DOHH2 (cell line): Measurements from ENCODE around the gene SORBS2.

Experiments
- H3F3A ChIP-seq: fragments of 200-600 bp; sonication (generic), shearing (Covaris generic); 2 replicates; pipeline ENCODE4 v1.6.0; 2016; ENCODE audit warnings: antibody characterized with exemption, mild to moderate bottlenecking; ENCODE audit not compliant: control insufficient read depth, insufficient read depth
- H3K27ac ChIP-seq: fragments of 200-600 bp; sonication (generic); 2 replicates; pipeline ENCODE4 v1.5.1; 2014; ENCODE audit warnings: low read depth, mild to moderate bottlenecking, low read length, moderate library complexity
- H3K27me3 ChIP-seq: fragments of 200-600 bp; sonication (generic); 2 replicates; pipeline ENCODE4 v1.6.1; 2014; ENCODE audit warnings: mild to moderate bottlenecking, low read length, mixed read lengths; ENCODE audit not compliant: control insufficient read depth
- H3K36me3 ChIP-seq: fragments of 200-600 bp; sonication (generic); 2 replicates; pipeline ENCODE4 v1.6.1; 2014; ENCODE audit warnings: mild to moderate bottlenecking, low read length, moderate library complexity, mixed read lengths; ENCODE audit not compliant: control insufficient read depth
- H3K4me1 ChIP-seq: fragments of 200-600 bp; sonication (generic); 2 replicates; pipeline ENCODE4 v1.6.1; 2014; ENCODE audit warnings: mild to moderate bottlenecking, low read length, mixed read lengths; ENCODE audit not compliant: control insufficient read depth
- H3K4me2 ChIP-seq: fragments of 200-600 bp; sonication (generic); 2 replicates; pipeline ENCODE4 v1.6.0; 2014; ENCODE audit warnings: mild to moderate bottlenecking, low read length, moderate library complexity
- H3K4me3 ChIP-seq: fragments of 200-600 bp; sonication (generic); 2 replicates; pipeline ENCODE4 v1.5.1; 2014; ENCODE audit warnings: mild to moderate bottlenecking, low read length, mixed read lengths
- H3K79me2 ChIP-seq: fragments of 200-600 bp; sonication (generic); 2 replicates; pipeline ENCODE4 v1.6.1; 2014; ENCODE audit warnings: mild to moderate bottlenecking, low read length, mixed read lengths; ENCODE audit not compliant: control insufficient read depth
- H3K9me2 ChIP-seq: fragments of 200-600 bp; sonication (generic); replicated peaks from 2 replicates; pipeline ENCODE4 v1.6.1; 2014; ENCODE audit warnings: mild to moderate bottlenecking, low read length, mixed read lengths; ENCODE audit not compliant: control insufficient read depth
- H3K9me3 ChIP-seq: fragments of 200-600 bp; sonication (generic); 2 replicates; pipeline ENCODE4 v1.6.1; 2014; ENCODE audit warnings: antibody characterized with exemption, low read length, mixed read lengths; ENCODE audit not compliant: control insufficient read depth, insufficient read depth
- H4K20me1 ChIP-seq: fragments of 200-600 bp; sonication (generic); 2 replicates; pipeline ENCODE4 v1.6.0; 2014; ENCODE audit warnings: low read depth, mild to moderate bottlenecking, antibody characterized with exemption, low read length, moderate library complexity; ENCODE audit not compliant: control insufficient read depth, insufficient read depth
- CTCF ChIP-seq: fragments of 200-600 bp; sonication (generic); IDR thresholded peaks from one replicate; pipeline ENCODE4 v1.5.1; 2014; ENCODE audit warnings: antibody characterized with exemption, mild to moderate bottlenecking, low read depth, low read length; ENCODE audit not compliant: poor library complexity, severe bottlenecking
- EZH2phosphoT487 ChIP-seq: fragments of 200-600 bp; sonication (generic); IDR thresholded peaks from 2 replicates; pipeline ENCODE4 v1.6.1; 2017; ENCODE audit warnings: borderline replicate concordance, mild to moderate bottlenecking, antibody characterized with exemption, low read length, moderate library complexity, mixed read lengths

The SORBS2 gene

GRCh38 chr4:185683222-185683621 is 128.8 kb downstream of the SORBS2 start:
- no peak overlapping the region for H3K27ac ChIP-seq
- H3F3A ChIP-seq: no peaks in the 10 kb centered on the region
- no peaks in the 10 kb centered on the region for H3K27me3 ChIP-seq
- no peak overlapping the region for H3K4me2 ChIP-seq
- no peak overlapping the region for H3K4me3 ChIP-seq
- no peaks in the 10 kb centered on the region for H3K36me3 ChIP-seq
- no peaks in the 10 kb centered on the region for H3K9me3 ChIP-seq
- H3K4me1 ChIP-seq: no peaks in the 10 kb centered on the region
- H3K79me2 ChIP-seq: no peaks in the 10 kb centered on the region
- no peaks in the 10 kb centered on the region for H3K9me2 ChIP-seq
- TF ChIP-seq CTCF: no peak
- no peak for TF ChIP-seq EZH2phosphoT487
- no peaks in the 10 kb centered on the region for H4K20me1 ChIP-seq

DNA sequence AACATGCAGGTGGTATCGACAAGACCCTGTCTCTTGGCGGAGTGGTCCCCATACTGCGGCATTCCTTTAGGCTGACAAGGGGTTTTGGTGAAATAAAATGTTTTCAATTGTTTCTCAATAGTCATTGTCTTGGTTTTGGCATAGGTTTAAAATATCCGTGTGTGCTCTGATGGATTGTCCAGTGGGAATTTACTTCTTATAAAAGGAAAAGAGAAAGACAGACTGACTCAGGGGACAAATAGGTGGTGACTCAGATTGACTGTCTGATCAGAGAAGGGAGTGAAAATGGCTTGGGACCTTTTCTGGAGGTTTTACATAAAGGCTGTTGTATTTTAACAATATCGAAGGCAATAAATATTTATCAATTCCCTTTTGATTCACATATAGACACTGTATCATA is 129.8 kb downstream of the SORBS2 start:
- no peak overlapping the region for H3K27ac ChIP-seq
- H3K4me1 ChIP-seq: no peaks in the 10 kb centered on the region
- no peaks in the 10 kb centered on the region for H3K79me2 ChIP-seq
- H3K4me2 ChIP-seq: no peak overlapping the region
- no peak overlapping the region for H3K4me3 ChIP-seq
- H3K36me3 ChIP-seq: no peaks in the 10 kb centered on the region
- no peaks in the 10 kb centered on the region for H3K9me3 ChIP-seq
- no peak for TF ChIP-seq CTCF
- no peak for TF ChIP-seq EZH2phosphoT487
- H3F3A ChIP-seq: no peaks in the 10 kb centered on the region
- no peaks in the 10 kb centered on the region for H3K9me2 ChIP-seq
- no peaks in the 10 kb centered on the region for H4K20me1 ChIP-seq
- H3K27me3 ChIP-seq: no peaks in the 10 kb centered on the region

DNA sequence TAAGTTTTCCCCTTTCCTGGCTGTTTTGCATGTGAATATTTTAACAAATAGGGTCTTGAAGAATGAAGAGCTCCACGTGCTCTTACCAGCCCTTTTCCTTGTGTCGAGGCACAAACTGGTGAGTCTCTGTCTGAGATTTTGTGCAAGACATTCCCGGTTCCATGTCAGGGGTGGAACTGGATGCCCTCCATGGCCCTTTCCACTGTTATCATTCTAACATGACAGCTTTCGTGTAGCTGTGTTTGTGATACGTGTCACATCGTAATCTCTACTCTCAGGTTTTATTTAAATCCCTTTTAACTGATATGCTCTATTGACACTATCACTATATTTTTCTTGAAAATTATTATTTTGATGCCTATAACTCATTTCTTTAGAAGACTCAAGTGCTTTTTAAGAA is 130.4 kb downstream of the SORBS2 start:
- H3F3A ChIP-seq: no peaks in the 10 kb centered on the region
- H3K4me2 ChIP-seq: no peak overlapping the region
- H3K36me3 ChIP-seq: no peaks in the 10 kb centered on the region
- no peaks in the 10 kb centered on the region for H3K27me3 ChIP-seq
- H3K4me3 ChIP-seq: no peak overlapping the region
- H3K9me2 ChIP-seq: no peaks in the 10 kb centered on the region
- H3K4me1 ChIP-seq: no peaks in the 10 kb centered on the region
- H3K9me3 ChIP-seq: no peaks in the 10 kb centered on the region
- TF ChIP-seq CTCF (no peak), EZH2phosphoT487 (no peak)
- H3K27ac ChIP-seq: no peak overlapping the region
- H3K79me2 ChIP-seq: no peaks in the 10 kb centered on the region
- H4K20me1 ChIP-seq: no peaks in the 10 kb centered on the region

GRCh38 chr4:185680617-185681016 is 131.4 kb downstream of the SORBS2 start:
- TF ChIP-seq EZH2phosphoT487 (no peak), CTCF (no peak)
- Histone ChIP-seq H3K27me3 (no peaks in the 10 kb centered on the region; the same call in 1 of the 2 replicates), H4K20me1 (no peaks in the 10 kb centered on the region)

More at GRCh38 chr4:185680617-185681016, 131.4 kb downstream of the SORBS2 start:
- no peak overlapping the region for H3K4me3 ChIP-seq
- H3K36me3 ChIP-seq: no peaks in the 10 kb centered on the region
- no peaks in the 10 kb centered on the region for H3K4me1 ChIP-seq
- no peaks in the 10 kb centered on the region for H3K9me3 ChIP-seq
- no peaks in the 10 kb centered on the region for H3K9me2 ChIP-seq
- H3F3A ChIP-seq: no peaks in the 10 kb centered on the region
- H3K4me2 ChIP-seq: no peak overlapping the region
- H3K27ac ChIP-seq: no peak overlapping the region
- H3K79me2 ChIP-seq: no peaks in the 10 kb centered on the region
